Measurements from ENCODE around the gene MAP3K4. TPM values are rescaled to one million over a fixed set of nuclear protein-coding genes. Genes with fewer than 3 reads are reported as not detected.

The MAP3K4 gene
- total RNA-seq, 1 experiment from 2014 or later, result 54.3 TPM

DNA sequence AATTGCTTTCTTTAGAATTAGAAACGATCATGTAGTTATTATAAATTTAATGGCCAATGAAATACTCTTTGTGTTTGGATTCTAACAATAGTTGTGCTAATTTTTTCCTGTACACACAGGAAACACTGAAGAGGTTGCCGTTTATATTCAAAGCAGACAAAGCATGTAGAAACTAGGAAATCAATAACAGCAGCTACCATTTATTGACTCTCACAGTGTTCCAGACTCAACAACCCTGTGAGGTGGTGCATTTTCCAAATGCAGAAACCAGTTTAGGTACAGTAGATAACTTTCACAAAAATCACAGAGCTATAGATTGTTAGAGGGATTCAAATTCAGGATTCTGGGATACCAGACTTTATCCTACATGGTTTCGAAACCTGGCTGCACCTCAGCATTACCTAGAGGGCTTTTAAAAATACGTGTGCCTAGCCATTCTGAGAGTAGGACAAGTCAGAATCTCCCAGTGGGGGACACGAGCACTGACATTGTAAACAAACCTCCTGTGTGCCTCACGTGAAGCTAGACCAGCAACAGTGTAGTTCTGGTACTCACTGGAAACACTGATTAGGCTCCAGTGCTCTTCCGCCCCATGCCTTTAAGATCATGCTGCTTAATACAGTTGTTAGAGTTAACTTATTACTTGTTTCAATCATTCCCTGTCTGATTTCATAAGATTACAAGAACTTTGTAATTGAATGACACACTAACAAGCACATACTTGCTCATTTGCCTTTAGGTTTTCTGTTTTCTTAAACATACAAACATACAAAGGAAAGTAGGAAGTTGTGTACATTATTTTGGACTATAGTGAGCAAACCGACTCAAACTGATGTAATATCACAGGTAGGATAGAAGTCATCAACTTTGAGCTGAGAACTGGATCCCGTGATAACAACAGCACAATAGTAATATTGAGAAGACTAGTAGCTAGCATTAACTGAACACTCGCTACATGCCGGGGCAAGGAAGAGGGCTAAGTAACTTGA, 65.8 kb downstream of the MAP3K4 start:
- H3K27ac ChIP-seq (ENCODE audit: insufficient read length, low read depth, low read length), result no peak overlapping the region
- H3K79me1 ChIP-seq (ENCODE audit: insufficient read depth, low read depth, low read length, poor library complexity, severe bottlenecking), result no peaks in the 10 kb centered on the region
- peak overlapping the region; percentile 90 for H4K5ac ChIP-seq (ENCODE audit: insufficient read length, low read depth, low read length)
- H3K9ac ChIP-seq (ENCODE audit: extremely low read depth, insufficient read length, low read length), result no peak overlapping the region
- no peaks in the 10 kb centered on the region for H3K9me3 ChIP-seq (ENCODE audit: control insufficient read depth, low read depth, low read length)
- Mint-ChIP-seq H3K4me3 (no peak overlapping the region), H3K4me1 (peaks cover 6 to 12% of the 10 kb centered on the region in 2 experiments), H3K9me3 (no peaks in the 10 kb centered on the region), H3K27me3 (ENCODE audit: low read depth) (no peaks in the 10 kb centered on the region), H3K36me3 (ENCODE audit: insufficient read depth in 1 of 3, low read depth in 3 of 3) (peaks cover 0 to 6% (median 5%) of the 10 kb centered on the region in 3 experiments; a peak in 3 of 7 replicates), H3K27ac (no peak overlapping the region)
- no peaks in the 10 kb centered on the region for H3K27me3 ChIP-seq (ENCODE audit: insufficient read depth, low read length)
- TF ChIP-seq, protein P1, sequence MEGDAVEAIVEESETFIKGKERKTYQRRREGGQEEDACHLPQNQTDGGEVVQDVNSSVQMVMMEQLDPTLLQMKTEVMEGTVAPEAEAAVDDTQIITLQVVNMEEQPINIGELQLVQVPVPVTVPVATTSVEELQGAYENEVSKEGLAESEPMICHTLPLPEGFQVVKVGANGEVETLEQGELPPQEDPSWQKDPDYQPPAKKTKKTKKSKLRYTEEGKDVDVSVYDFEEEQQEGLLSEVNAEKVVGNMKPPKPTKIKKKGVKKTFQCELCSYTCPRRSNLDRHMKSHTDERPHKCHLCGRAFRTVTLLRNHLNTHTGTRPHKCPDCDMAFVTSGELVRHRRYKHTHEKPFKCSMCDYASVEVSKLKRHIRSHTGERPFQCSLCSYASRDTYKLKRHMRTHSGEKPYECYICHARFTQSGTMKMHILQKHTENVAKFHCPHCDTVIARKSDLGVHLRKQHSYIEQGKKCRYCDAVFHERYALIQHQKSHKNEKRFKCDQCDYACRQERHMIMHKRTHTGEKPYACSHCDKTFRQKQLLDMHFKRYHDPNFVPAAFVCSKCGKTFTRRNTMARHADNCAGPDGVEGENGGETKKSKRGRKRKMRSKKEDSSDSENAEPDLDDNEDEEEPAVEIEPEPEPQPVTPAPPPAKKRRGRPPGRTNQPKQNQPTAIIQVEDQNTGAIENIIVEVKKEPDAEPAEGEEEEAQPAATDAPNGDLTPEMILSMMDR (conservative IDR thresholded peaks at IDR 0.05), result no peak
- no peak overlapping the region for H3K23ac ChIP-seq (ENCODE audit: insufficient read length, low read depth, low read length)
- no peak overlapping the region for H4K91ac ChIP-seq (ENCODE audit: insufficient read length, low read depth, low read length)
- DNase-seq, result no peak
- no peak overlapping the region for H3K14ac ChIP-seq (ENCODE audit: insufficient read depth, low read length)
- H3K4ac ChIP-seq (ENCODE audit: low read depth, low read length), result no peak overlapping the region
- H4K8ac ChIP-seq (replicated peaks; ENCODE audit: insufficient read length, low read depth, low read length), result no peak overlapping the region
- peak overlapping the region; percentile 60 for H3K18ac ChIP-seq (ENCODE audit: insufficient read length, low read depth, low read length)
- peak overlapping the region; percentile 87 for H2BK12ac ChIP-seq (ENCODE audit: insufficient read length, low read depth, low read length)
- no peak overlapping the region for H2AK5ac ChIP-seq (ENCODE audit: insufficient read length, low read length)
- H2BK20ac ChIP-seq (ENCODE audit: low read depth, low read length, poor library complexity, severe bottlenecking), result no peak overlapping the region
- H2AFZ ChIP-seq (ENCODE audit: low read length), result no peak overlapping the region
- no peak overlapping the region for H2BK120ac ChIP-seq (ENCODE audit: low read depth, low read length, poor library complexity, severe bottlenecking)
- H3K23me2 ChIP-seq (ENCODE audit: insufficient read length, low read depth, low read length, poor library complexity, severe bottlenecking), result no peaks in the 10 kb centered on the region
- H4K20me1 ChIP-seq (ENCODE audit: control insufficient read depth, insufficient read depth, insufficient read length), result no peaks in the 10 kb centered on the region
- no peak overlapping the region for H3T11ph ChIP-seq (ENCODE audit: low read length)
- no peaks in the 10 kb centered on the region for H3K79me2 ChIP-seq (ENCODE audit: insufficient read depth, low read length)
- no CpG with 5 or more reads among the region's 11 CpGs for WGBS (ENCODE audit: extremely low coverage, insufficient read length, low lambda C conversion rate)
- no peak overlapping the region for H3K4me2 ChIP-seq (ENCODE audit: insufficient read depth, insufficient read length, low read length)
- H3K56ac ChIP-seq (ENCODE audit: insufficient read length, low read depth, low read length), result no peak overlapping the region
- H2BK15ac ChIP-seq (ENCODE audit: low read depth, low read length), result no peak overlapping the region
- H2BK5ac ChIP-seq (ENCODE audit: insufficient read length, low read length), result peak overlapping the region; percentile 82
- 0 out of 2 replicates have a peak, but pooled peaks cover 4% of the 10 kb centered on the region for H3K4me1 ChIP-seq (ENCODE audit: insufficient read depth, low read length)
